Thymus (tissue), 14 donors: ENCODE measurements around the gene PSPN. TPM values are rescaled to one million over a fixed set of nuclear protein-coding genes. Genes with fewer than 3 reads are reported as not detected.

Experiments used
- DNase-seq, 9 donors: peaks; one replicate each; pipeline ENCODE4 v3.0.0-alpha.2; 2013; ENCODE audit warnings: low spot score in 9 of 9, low read depth in 6 of 9, missing footprints in 1 of 9
- H3K27ac ChIP-seq, 2 donors: one replicate each; pipeline ENCODE4 v1.5.1; 2013; ENCODE audit warnings: control low read depth in 1 of 2, low read depth in 1 of 2, low read length in 1 of 2, mild to moderate bottlenecking in 1 of 2, moderate library complexity in 1 of 2
- H3K27me3 ChIP-seq, 2 donors: one replicate each; pipeline ENCODE4 v1.5.1; 2013; ENCODE audit warnings: low read length in 1 of 2; ENCODE audit not compliant: control insufficient read depth in 2 of 2, insufficient read depth in 1 of 2
- H3K36me3 ChIP-seq, 2 donors: one replicate each; pipeline ENCODE4 v1.5.1; 2013; ENCODE audit warnings: low read length in 1 of 2, mild to moderate bottlenecking in 1 of 2, moderate library complexity in 1 of 2; ENCODE audit not compliant: control insufficient read depth in 2 of 2, insufficient read depth in 2 of 2
- H3K4me1 ChIP-seq, 2 donors: one replicate each; pipeline ENCODE4 v1.5.1; 2013; ENCODE audit warnings: low read length in 2 of 2; ENCODE audit not compliant: control insufficient read depth in 2 of 2, insufficient read depth in 2 of 2
- H3K4me3 ChIP-seq, 2 donors: one replicate each; pipeline ENCODE4 v1.5.1; 2013; ENCODE audit warnings: low read length in 2 of 2, control low read depth in 1 of 2, mild to moderate bottlenecking in 1 of 2
- H3K9me3 ChIP-seq, 2 donors: one replicate each; pipeline ENCODE4 v1.5.1; 2013; ENCODE audit warnings: low read length in 1 of 2, mild to moderate bottlenecking in 1 of 2; ENCODE audit not compliant: control insufficient read depth in 2 of 2, insufficient read depth in 1 of 2
- WGBS: extraction: QIAGEN DNeasy Blood & Tissue Kit; methylation state at CpG from one replicate; pipeline ENCODE4 v1.1.7; 2013; 5-methylcytosine and 5-hydroxymethylcytosine counted together
- long read RNA-seq, 10 donors: transcript quantifications; one replicate each; lab custom pipeline, GENCODE V29; 2026
- polyA plus RNA-seq: library from polyadenylated mRNA; stranded (reverse); fragments of 200-250 nt; gene quantifications from one replicate; pipeline ENCODE4 v1.2.3, GENCODE V29; 2013
- total RNA-seq: library from RNA; stranded (reverse); fragments of 120-200 nt; gene quantifications from one replicate; pipeline ENCODE4 v1.2.4, GENCODE V29; 2013
- donor health status: healthy.

Gene PSPN, protein sequence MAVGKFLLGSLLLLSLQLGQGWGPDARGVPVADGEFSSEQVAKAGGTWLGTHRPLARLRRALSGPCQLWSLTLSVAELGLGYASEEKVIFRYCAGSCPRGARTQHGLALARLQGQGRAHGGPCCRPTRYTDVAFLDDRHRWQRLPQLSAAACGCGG
- total RNA-seq (0.90 TPM), polyA plus RNA-seq (1.0 TPM)
- long read RNA-seq, donor 1, partial matches to known transcripts, result 0 of 1 reads
- long read RNA-seq, donor 1, other reads (novel, unspliced or antisense), result 0 of 1 reads
- long read RNA-seq, donor 2, transcript PSPN-202 (1 exons, 3,911 nt), result major isoform, 20 of 20 reads
- long read RNA-seq, donor 2, partial matches to known transcripts, result 0 of 20 reads
- long read RNA-seq, donor 2, other reads (novel, unspliced or antisense), result 0 of 20 reads
- long read RNA-seq, donor 3, partial matches to known transcripts, result 0 of 4 reads
- long read RNA-seq, donor 3, other reads (novel, unspliced or antisense), result 0 of 4 reads
- long read RNA-seq, donor 4, transcript PSPN-202 (1 exons, 3,911 nt), result major isoform, 6 of 6 reads
- long read RNA-seq, donor 4, partial matches to known transcripts, result 0 of 6 reads
- long read RNA-seq, donor 4, other reads (novel, unspliced or antisense), result 0 of 6 reads
- long read RNA-seq, donor 5, transcript PSPN-202 (1 exons, 3,911 nt), result major isoform, 9 of 9 reads
- long read RNA-seq, donor 5, partial matches to known transcripts, result 0 of 9 reads
- long read RNA-seq, donor 5, other reads (novel, unspliced or antisense), result 0 of 9 reads
- long read RNA-seq, donor 6, transcript PSPN-202 (1 exons, 3,911 nt), result major isoform, 6 of 6 reads
- long read RNA-seq, donor 6, partial matches to known transcripts, result 0 of 6 reads
- long read RNA-seq, donor 6, other reads (novel, unspliced or antisense), result 0 of 6 reads
- long read RNA-seq, donor 7, transcript PSPN-202 (1 exons, 3,911 nt), result major isoform, 10 of 10 reads
- long read RNA-seq, donor 7, partial matches to known transcripts, result 0 of 10 reads
- long read RNA-seq, donor 7, other reads (novel, unspliced or antisense), result 0 of 10 reads
- long read RNA-seq, donor 8, transcript PSPN-202 (1 exons, 3,911 nt), result major isoform, 6 of 6 reads
- long read RNA-seq, donor 8, partial matches to known transcripts, result 0 of 6 reads
- long read RNA-seq, donor 8, other reads (novel, unspliced or antisense), result 0 of 6 reads
- long read RNA-seq, donor 9, partial matches to known transcripts, result 0 of 3 reads
- long read RNA-seq, donor 9, other reads (novel, unspliced or antisense), result 0 of 3 reads
- long read RNA-seq, donor 10, transcript PSPN-202 (1 exons, 3,911 nt), result major isoform, 11 of 11 reads
- long read RNA-seq, donor 10, partial matches to known transcripts, result 0 of 11 reads
- long read RNA-seq, donor 10, other reads (novel, unspliced or antisense), result 0 of 11 reads

DNA sequence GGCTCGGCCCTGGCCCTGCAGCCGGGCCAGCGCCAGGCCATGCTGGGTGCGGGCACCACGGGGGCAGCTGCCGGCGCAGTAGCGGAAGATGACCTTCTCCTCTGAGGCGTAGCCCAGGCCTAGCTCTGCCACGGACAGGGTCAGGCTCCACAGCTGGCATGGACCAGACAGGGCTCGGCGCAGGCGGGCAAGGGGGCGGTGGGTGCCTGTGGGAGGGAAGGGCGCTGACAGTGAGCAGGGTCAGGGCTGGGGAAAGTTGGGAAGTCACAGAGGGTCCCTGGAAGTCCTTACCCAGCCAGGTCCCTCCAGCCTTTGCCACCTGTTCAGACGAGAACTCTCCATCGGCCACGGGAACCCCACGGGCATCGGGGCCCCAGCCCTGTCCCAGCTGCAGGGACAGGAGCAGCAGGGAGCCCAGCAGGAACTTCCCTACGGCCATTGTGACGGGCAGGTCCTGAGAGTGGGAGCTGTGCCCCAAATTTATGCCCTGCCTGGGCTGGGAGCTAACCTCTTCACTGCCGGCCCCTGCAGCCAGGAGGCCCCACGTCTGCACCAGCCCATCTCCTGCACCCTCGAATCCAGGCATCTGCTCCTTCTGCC, at the start of gene PSPN:
Gene PSPN (minus strand): TSS at position 523 of the 600 bp plus-strand sequence. CDS start 84 bp downstream, at position 439.
- H3K4me1 ChIP-seq, result peaks cover 7 to 12% of the 10 kb centered on the region in 2 donors
- H3K4me3 ChIP-seq, result no peak within 1 kb of the TSS
- no peak within 1 kb of the TSS for H3K27ac ChIP-seq
- H3K36me3 ChIP-seq, result peaks cover 22 to 45% of the 10 kb centered on the region in 2 donors
- DNase-seq, result no peak
- 98% methylated on average over 25 of the region's 25 CpGs for WGBS
- no peaks in the 10 kb centered on the region for H3K27me3 ChIP-seq
- H3K9me3 ChIP-seq, result peaks cover 1 to 5% of the 10 kb centered on the region in 2 donors

DNA sequence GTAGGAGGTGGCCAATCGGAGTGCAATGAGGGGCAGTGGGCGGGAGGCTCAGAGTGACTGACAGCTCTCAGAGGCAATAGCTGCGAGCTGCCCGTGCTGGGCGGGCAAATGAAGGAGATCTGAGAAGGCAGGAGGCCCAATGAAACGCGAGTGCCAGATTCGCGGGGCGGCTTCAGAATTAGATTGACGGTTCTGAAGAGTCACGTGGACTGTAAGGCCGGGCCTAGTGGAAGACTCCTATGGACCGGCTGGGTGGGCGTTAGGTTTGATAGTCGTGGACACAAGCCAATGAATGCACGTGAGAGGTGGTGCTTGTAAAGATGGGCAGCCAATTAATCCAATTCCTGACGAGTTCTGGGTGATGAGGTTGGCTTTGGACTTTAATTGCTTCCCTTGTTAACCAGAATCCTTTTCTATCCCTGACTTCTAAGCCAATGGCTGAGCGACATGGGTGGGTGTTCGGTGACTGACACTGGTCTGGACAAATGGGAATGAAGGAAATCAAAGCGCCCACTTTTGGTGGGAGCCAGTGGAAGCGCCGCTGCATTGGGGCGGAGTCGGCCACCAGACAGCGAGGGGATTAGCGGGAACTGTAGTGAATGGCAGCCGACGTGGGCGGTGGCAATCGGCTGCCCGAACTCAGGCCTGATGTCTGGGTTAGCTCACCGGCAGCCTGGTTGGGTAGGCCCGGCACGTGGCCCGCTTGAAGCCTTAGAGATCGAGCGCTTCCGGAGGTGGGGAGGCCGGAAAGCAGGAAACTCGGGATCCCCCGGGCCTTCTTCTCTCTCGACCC, 49.4 kb upstream of the PSPN start:
- peak; percentile 99 to 100 (median 99) for DNase-seq
- H3K4me3 ChIP-seq, result peak overlapping the region; percentile 42 to 83
- peaks cover 0 to 18% of the 10 kb centered on the region in 2 donors for H3K9me3 ChIP-seq
- WGBS, result 5% methylated on average over 43 of the region's 43 CpGs
- H3K4me1 ChIP-seq, result peaks cover 14 to 30% of the 10 kb centered on the region in 2 donors
- H3K36me3 ChIP-seq, result peaks cover 21 to 27% of the 10 kb centered on the region in 2 donors
- H3K27ac ChIP-seq, result peak overlapping the region; percentile 83 to 90
- H3K27me3 ChIP-seq, result peaks cover 0 to 10% of the 10 kb centered on the region in 2 donors

DNA sequence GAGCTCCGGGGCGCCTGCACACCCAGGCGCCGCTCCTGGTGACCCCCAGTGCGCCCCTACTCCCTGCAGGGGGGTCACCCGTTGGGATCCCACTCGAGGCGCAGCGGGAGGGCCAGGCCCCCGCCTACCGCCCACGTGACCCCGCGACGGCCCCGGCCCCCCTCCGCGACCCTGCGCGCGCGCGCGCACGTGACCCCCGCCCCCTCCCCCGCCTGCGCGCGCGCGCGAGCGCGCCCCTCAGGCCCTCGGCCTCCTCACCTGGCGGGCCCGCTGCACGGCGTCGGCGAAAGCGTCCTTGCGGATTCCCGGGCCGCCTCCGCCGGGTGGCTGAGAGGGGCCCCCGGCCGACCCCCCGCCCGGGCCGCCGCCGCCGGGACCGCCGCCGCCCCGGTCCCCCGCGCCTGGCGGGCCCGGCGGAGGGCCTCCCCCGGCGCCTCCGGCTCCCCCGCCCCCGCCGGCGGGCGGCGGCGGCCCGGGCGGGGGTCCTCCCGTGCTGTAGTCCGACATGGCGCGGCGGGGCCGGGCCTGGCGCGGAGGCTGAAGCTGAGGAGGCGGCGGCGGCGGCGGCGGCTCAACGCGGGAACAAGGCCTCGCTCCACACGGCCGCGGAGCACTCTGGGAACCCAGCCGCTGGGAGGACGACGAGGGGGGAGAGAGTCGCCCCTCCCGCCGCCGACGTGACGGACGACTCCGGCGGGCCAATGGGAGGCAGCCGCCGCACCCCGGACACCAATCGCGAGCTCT, 48.6 kb upstream of the PSPN start, which contains the start of gene KHSRP:
Gene KHSRP (minus strand): TSS at position 617 of the 744 bp plus-strand sequence. CDS start 110 bp downstream, at position 507.
- H3K9me3 ChIP-seq, result peaks cover 0 to 15% of the 10 kb centered on the region in 2 donors
- H3K36me3 ChIP-seq, result peaks cover 28 to 34% of the 10 kb centered on the region in 2 donors
- peak in 4 of 9 donors; percentile 14 to 63 (median 35) for DNase-seq
- under 1% methylated on average over 111 of the region's 114 CpGs for WGBS
- H3K4me3 ChIP-seq, result peak within 1 kb of the TSS; percentile 83
- peaks cover 0 to 2% of the 10 kb centered on the region in 2 donors for H3K27me3 ChIP-seq
- H3K27ac ChIP-seq, result peak within 1 kb of the TSS; percentile 83 to 90
- H3K4me1 ChIP-seq, result peaks cover 14 to 30% of the 10 kb centered on the region in 2 donors

DNA sequence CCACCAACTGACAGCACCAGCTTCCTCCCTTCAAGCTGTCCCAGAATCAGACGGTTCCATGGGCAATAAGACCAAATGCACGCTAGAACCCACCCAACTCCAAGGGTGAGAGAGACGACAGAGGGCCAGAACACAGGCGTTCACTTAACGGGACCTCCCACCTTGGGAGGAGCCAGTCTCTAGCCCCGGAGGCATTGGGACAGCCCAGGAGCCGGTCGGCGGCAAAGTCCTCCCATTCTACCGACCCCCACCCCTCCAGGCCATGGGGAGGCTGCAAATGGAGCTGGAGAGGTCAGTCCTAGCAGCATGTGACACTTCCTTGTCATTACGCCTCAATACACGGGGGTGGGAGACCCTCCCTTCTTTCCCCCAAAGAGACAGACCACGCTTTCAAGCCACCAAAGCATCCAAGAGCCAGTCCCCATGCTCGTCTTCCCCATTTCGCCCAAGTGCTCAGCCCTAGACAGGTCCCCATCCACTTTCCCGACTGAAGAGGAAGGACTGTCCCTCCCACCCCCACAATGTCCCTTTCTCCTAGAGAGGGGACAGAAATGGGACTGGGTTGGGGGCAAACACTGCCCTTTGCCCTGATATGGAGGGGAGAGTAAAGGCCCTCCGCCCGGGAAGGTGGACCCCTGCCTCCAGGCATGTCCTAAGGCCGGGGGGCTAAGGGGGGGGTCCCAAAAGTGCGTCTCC, 47.9 kb upstream of the PSPN start:
- peak overlapping the region; percentile 36 to 56 for H3K27ac ChIP-seq
- H3K4me1 ChIP-seq, result peaks cover 14 to 30% of the 10 kb centered on the region in 2 donors
- peak in 2 of 9 donors; percentile 18 to 39 for DNase-seq
- peak overlapping the region; percentile 83 for H3K4me3 ChIP-seq
- peaks cover 0 to 13% of the 10 kb centered on the region in 2 donors for H3K9me3 ChIP-seq
- no peaks in the 10 kb centered on the region for H3K27me3 ChIP-seq
- H3K36me3 ChIP-seq, result peaks cover 35 to 42% of the 10 kb centered on the region in 2 donors
- WGBS, result under 1% methylated on average over 20 of the region's 20 CpGs

DNA sequence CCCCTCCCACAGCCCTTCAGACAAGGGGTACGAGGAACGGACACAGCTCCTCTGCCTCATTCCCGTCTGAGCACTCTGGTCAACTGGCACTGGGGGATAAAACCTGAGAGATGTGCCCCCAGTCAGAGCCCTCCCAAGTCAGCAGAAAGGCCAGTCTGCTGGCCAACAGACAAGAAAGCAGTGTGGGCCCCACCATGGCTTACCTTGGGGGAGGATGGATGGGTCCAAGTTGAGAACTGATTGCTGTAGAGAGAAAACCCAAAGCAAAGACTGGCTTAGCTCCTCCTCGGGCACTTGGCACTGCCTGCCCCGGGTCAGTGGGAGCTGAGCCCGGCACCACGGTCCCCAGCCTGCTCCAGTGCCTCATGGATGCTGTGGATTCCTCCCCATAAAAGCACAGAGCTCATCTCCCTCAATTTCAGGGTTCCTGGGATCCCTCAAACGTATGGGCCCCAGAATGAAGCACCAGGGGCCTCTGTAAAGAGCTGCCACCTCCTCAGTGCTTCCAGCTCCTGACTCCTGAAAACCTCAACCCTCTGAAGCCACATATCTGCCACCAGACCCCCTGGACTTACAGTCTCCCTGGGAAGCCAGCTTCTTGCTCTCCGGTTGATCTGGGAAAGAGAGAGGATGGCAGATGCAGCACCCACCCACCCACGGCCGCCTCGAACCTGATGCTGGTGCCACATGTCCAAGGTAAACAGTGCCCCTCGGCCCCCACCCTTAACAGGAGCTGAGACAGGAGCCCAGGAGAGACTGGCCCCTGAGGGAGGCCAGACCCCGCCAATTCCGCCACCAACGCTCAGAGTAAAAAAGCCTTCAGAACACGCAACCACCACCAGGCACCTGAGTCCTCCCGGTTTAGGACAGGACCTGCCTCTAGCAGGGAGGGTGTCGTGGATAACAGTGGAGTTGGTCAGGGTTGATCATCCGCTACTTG, 45.6 kb upstream of the PSPN start:
- no peak overlapping the region for H3K27ac ChIP-seq
- H3K4me3 ChIP-seq, result no peak overlapping the region
- H3K9me3 ChIP-seq, result peaks cover 0 to 10% of the 10 kb centered on the region in 2 donors
- peaks cover 58 to 65% of the 10 kb centered on the region in 2 donors for H3K36me3 ChIP-seq
- H3K4me1 ChIP-seq, result peaks cover 14 to 30% of the 10 kb centered on the region in 2 donors
- no peaks in the 10 kb centered on the region for H3K27me3 ChIP-seq
- 95% methylated on average over 20 of the region's 20 CpGs for WGBS
- no peak for DNase-seq

DNA sequence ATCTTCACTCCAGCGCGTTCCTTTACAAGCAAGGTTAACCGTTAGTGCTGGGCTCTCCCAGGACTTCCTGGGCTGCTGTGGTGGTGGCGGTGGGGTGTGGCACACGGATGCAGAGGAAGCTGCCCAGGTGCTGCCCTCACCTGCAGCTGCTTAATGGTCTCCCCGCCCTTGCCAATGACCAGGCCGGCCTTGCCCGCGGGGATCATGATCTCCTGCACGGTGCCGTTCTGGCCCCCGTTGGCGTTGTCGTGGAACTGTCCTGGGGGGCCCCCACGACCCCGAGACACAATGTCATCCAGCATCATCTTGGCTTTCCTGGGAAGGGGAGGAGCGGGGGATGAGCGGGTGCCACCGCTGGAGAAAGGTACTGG, 42.8 kb upstream of the PSPN start:
- Histone ChIP-seq H3K4me3 (no peak overlapping the region), H3K36me3 (peaks cover 83 to 90% of the 10 kb centered on the region in 2 donors), H3K4me1 (peaks cover 7 to 18% of the 10 kb centered on the region in 2 donors), H3K27ac (no peak overlapping the region), H3K9me3 (peaks cover 0 to 4% of the 10 kb centered on the region in 2 donors), H3K27me3 (no peaks in the 10 kb centered on the region)
- DNase-seq, result no peak
- 98% methylated on average over 19 of the region's 19 CpGs for WGBS
